Measurements from ENCODE around the gene GRK4. TPM values are rescaled to one million over a fixed set of nuclear protein-coding genes. Genes with fewer than 3 reads are reported as not detected.

GRK4 gene
- total RNA-seq, 1 donor from 2014 or later, result 6.7 TPM

- Histone ChIP-seq H3K79me2 (ENCODE audit: insufficient read depth, low read length) (no peaks in the 10 kb centered on the region), H3K4me2 (ENCODE audit: low read length) (no peak overlapping the region), H4K20me1 (ENCODE audit: insufficient read depth, low read length) (no peaks in the 10 kb centered on the region), H3K36me3 (ENCODE audit: insufficient read depth, low read length) (no peaks in the 10 kb centered on the region), H3K9me3 (ENCODE audit: insufficient read depth, low read depth, low read length) (peaks cover 5% of the 10 kb centered on the region), H3K4me3 (ENCODE audit: insufficient read depth, low read depth, low read length) (no peak overlapping the region), H3K27me3 (ENCODE audit: insufficient read depth, low read length) (peaks cover 15% of the 10 kb centered on the region), H3K4me1 (ENCODE audit: insufficient read depth, low read length) (peaks cover 4% of the 10 kb centered on the region), H3K9ac (ENCODE audit: low read length) (no peak overlapping the region), H3K27ac (ENCODE audit: low read depth, low read length) (no peak overlapping the region), H2AFZ (ENCODE audit: low read depth, low read length) (no peak overlapping the region)
- Mint-ChIP-seq H3K9me3 (ENCODE audit: unreplicated experiment) (peaks cover 17% of the 10 kb centered on the region), H3K36me3 (ENCODE audit: low read depth, unreplicated experiment) (peaks cover 4% of the 10 kb centered on the region), H3K27ac (ENCODE audit: unreplicated experiment) (no peak overlapping the region), H3K4me1 (ENCODE audit: low read depth, unreplicated experiment) (peaks cover 10% of the 10 kb centered on the region), H3K4me3 (ENCODE audit: unreplicated experiment) (no peak overlapping the region), H3K27me3 (ENCODE audit: low read depth, unreplicated experiment) (peaks cover 14% of the 10 kb centered on the region)
- TF ChIP-seq CTCF (IDR thresholded peaks at IDR 0.05; ENCODE audit: insufficient read depth, low read depth, low read length) (no peak), EZH2 (IDR thresholded peaks at IDR 0.05; ENCODE audit: insufficient read depth, low read length) (no peak)
- DNase-seq (ENCODE audit: low read depth) (no peak), FAIRE-seq (no peak)
These were observed 58.3 kb downstream of the GRK4 start for GRCh38 chr4:3021627-3022026.

- no peak overlapping the region for H3K4me3 ChIP-seq (ENCODE audit: insufficient read depth, low read depth, low read length)
- H3K4me2 ChIP-seq (ENCODE audit: low read length), result no peak overlapping the region
- no peaks in the 10 kb centered on the region for H3K36me3 ChIP-seq (ENCODE audit: insufficient read depth, low read length)
- peaks cover 14% of the 10 kb centered on the region for H3K27me3 Mint-ChIP-seq (ENCODE audit: low read depth, unreplicated experiment)
- peaks cover 4% of the 10 kb centered on the region for H3K36me3 Mint-ChIP-seq (ENCODE audit: low read depth, unreplicated experiment)
- no peak overlapping the region for H3K27ac Mint-ChIP-seq (ENCODE audit: unreplicated experiment)
- peaks cover 15% of the 10 kb centered on the region for H3K27me3 ChIP-seq (ENCODE audit: insufficient read depth, low read length)
- no peaks in the 10 kb centered on the region for H4K20me1 ChIP-seq (ENCODE audit: insufficient read depth, low read length)
- H3K9ac ChIP-seq (ENCODE audit: low read length), result no peak overlapping the region
- H3K27ac ChIP-seq (ENCODE audit: low read depth, low read length), result no peak overlapping the region
- H3K9me3 ChIP-seq (ENCODE audit: insufficient read depth, low read depth, low read length), result peaks cover 5% of the 10 kb centered on the region
- H3K4me3 Mint-ChIP-seq (ENCODE audit: unreplicated experiment), result no peak overlapping the region
- no peak for TF ChIP-seq EZH2 (IDR thresholded peaks at IDR 0.05; ENCODE audit: insufficient read depth, low read length)
- TF ChIP-seq CTCF (IDR thresholded peaks at IDR 0.05; ENCODE audit: insufficient read depth, low read depth, low read length), result no peak
- no peak for DNase-seq (ENCODE audit: low read depth)
- H3K4me1 Mint-ChIP-seq (ENCODE audit: low read depth, unreplicated experiment), result peaks cover 6% of the 10 kb centered on the region
- no peak overlapping the region for H2AFZ ChIP-seq (ENCODE audit: low read depth, low read length)
- FAIRE-seq, result no peak
- peaks cover 4% of the 10 kb centered on the region for H3K4me1 ChIP-seq (ENCODE audit: insufficient read depth, low read length)
- peaks cover 17% of the 10 kb centered on the region for H3K9me3 Mint-ChIP-seq (ENCODE audit: unreplicated experiment)
- H3K79me2 ChIP-seq (ENCODE audit: insufficient read depth, low read length), result no peaks in the 10 kb centered on the region
These were observed 58.7 kb downstream of the GRK4 start for GRCh38 chr4:3022112-3022511.

GRCh38 chr4:3022651-3023050 lies 59.3 kb downstream of the GRK4 start:
- Mint-ChIP-seq H3K27me3 (ENCODE audit: low read depth, unreplicated experiment) (peaks cover 14% of the 10 kb centered on the region), H3K4me3 (ENCODE audit: unreplicated experiment) (no peak overlapping the region), H3K9me3 (ENCODE audit: unreplicated experiment) (peaks cover 17% of the 10 kb centered on the region), H3K27ac (ENCODE audit: unreplicated experiment) (no peak overlapping the region), H3K36me3 (ENCODE audit: low read depth, unreplicated experiment) (peaks cover 4% of the 10 kb centered on the region), H3K4me1 (ENCODE audit: low read depth, unreplicated experiment) (peaks cover 2% of the 10 kb centered on the region)
- Histone ChIP-seq H3K9me3 (ENCODE audit: insufficient read depth, low read depth, low read length) (peaks cover 5% of the 10 kb centered on the region), H3K27me3 (ENCODE audit: insufficient read depth, low read length) (peaks cover 15% of the 10 kb centered on the region), H3K4me1 (ENCODE audit: insufficient read depth, low read length) (peaks cover under 1% of the 10 kb centered on the region), H3K79me2 (ENCODE audit: insufficient read depth, low read length) (no peaks in the 10 kb centered on the region), H3K36me3 (ENCODE audit: insufficient read depth, low read length) (no peaks in the 10 kb centered on the region), H3K27ac (ENCODE audit: low read depth, low read length) (no peak overlapping the region), H3K4me2 (ENCODE audit: low read length) (no peak overlapping the region), H4K20me1 (ENCODE audit: insufficient read depth, low read length) (no peaks in the 10 kb centered on the region), H2AFZ (ENCODE audit: low read depth, low read length) (no peak overlapping the region), H3K9ac (ENCODE audit: low read length) (no peak overlapping the region), H3K4me3 (ENCODE audit: insufficient read depth, low read depth, low read length) (no peak overlapping the region)
- FAIRE-seq, result no peak
- TF ChIP-seq CTCF (IDR thresholded peaks at IDR 0.05; ENCODE audit: insufficient read depth, low read depth, low read length) (no peak), EZH2 (IDR thresholded peaks at IDR 0.05; ENCODE audit: insufficient read depth, low read length) (no peak)
- DNase-seq (ENCODE audit: low read depth), result no peak
